Fibroblast of upper back skin (primary cell): ENCODE data around the gene WDR4.
"Not testable (repeated sequence)": the region's sequence is repeated elsewhere in the genome, so short reads cannot be mapped to it uniquely, and the experiment has no call there.

Source experiments
- DNase-seq: peaks from one replicate; pipeline ENCODE4 v3.0.0-alpha.2; 2013

The WDR4 gene

DNA sequence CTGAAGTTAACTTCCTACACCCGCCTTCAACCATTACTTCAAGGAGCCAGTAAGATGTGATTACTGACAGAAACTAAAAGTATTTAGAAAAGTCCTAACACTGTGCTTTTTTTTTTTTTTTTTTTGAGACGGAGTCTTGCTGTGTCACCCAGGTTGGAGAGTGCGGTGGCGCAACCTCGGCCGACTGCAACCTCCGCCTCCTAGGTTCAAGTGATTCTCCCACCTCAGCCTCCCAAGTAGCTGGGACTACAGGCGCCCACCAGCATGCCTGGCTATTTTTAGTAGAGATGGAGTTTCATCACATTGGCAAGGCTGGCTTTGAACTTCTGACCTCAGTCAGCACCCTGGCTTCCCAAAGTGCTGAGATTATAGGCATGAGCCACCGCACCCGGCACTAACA, 3.5 kb downstream of the WDR4 start:
- DNase-seq: not testable (repeated sequence)

DNA sequence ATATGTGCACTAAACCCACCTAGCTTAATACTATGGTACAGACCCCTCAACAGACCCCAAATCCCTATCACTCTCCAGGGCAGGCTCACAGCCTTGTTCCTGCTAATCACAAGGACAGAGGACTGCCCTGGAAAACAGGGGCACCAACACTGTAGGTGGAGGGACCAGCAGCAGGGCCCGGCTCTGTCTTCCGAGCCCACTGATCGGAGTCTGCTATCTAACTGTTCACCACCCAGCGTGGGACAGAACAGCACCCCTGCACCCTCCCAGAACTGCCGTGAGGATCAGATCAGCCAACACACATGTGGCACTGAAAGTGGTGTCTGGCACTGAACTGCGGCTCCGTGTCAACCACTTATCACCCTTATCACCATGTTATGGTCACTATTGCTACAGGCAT, 6.2 kb downstream of the WDR4 start:
- DNase-seq: no peak

DNA sequence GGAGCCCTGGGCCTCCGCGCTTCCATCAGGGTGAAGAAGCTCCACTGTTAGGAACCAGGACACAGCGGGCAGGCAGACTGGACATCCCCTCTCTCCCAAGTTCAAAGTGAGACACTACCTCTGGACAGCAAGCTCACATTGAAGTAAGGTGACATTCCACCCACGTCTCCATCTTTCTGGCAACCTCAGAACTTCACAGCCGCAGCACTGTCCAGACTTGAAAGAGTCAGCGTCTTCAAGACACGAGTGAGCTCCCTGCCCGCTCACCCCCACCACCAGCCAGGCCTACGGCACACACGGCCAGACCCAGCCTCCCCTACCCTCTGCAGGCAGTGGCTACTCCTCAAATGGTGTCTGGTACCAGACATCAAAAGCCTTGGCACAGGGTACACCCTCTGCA, 11.1 kb downstream of the WDR4 start:
- no peak for DNase-seq

GRCh38 chr21:42865776-42866160, 13.6 kb downstream of the WDR4 start:
- DNase-seq: no peak

- DNase-seq: no peak
Measured at GRCh38 chr21:42864815-42865775, 14.2 kb downstream of the WDR4 start.

DNA sequence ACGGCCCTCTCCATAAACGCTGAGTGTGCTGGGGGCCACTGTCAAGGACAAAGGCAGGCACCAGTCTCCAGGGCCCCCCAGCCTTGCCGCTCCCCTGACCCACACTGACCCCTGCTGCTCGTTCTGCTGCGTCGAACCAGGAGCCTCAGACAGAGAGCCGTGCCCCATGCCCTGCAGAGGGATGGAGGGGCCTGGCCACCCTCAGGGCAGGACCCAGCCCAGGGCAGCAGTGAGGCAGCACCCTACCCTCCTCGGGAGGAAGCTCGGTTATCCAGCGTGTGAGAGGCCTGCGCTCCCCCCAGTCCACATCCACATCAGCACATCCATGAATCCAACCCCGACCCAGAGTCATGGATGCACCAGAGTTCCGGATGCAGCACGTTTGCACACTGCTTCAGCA, 15.1 kb downstream of the WDR4 start:
- DNase-seq: no peak

- no peak for DNase-seq
Measured at GRCh38 chr21:42863504-42863870, 15.9 kb downstream of the WDR4 start.

GRCh38 chr21:42862774-42863503, 16.4 kb downstream of the WDR4 start:
- no peak for DNase-seq

DNA sequence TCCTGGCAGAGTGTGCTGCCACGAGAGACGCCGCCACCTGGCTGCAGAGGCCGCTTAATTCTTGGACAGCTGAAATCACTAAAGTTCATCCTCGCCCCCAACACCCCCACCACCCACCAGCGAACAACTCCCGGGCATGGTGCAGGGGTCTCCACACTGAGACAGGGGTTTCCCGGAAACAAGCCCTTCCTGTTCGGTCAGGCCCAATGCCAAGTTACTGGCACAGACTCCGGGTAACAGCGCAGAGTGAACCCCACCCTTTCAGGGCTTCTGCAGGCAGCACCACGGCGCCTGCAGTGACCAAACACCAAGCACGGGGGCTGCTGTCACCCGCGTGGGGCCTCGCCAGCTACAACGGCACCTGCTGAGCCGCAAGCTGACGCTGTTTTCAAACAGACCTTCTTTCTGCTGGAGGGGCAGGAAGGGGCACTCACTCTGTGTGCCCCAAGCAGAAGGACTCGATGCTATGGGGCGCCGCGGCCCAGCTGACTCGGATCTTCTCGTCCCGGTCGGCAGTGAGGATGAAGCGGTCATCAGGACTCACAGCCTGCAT, 17.4 kb downstream of the WDR4 start:
- no peak for DNase-seq

DNA sequence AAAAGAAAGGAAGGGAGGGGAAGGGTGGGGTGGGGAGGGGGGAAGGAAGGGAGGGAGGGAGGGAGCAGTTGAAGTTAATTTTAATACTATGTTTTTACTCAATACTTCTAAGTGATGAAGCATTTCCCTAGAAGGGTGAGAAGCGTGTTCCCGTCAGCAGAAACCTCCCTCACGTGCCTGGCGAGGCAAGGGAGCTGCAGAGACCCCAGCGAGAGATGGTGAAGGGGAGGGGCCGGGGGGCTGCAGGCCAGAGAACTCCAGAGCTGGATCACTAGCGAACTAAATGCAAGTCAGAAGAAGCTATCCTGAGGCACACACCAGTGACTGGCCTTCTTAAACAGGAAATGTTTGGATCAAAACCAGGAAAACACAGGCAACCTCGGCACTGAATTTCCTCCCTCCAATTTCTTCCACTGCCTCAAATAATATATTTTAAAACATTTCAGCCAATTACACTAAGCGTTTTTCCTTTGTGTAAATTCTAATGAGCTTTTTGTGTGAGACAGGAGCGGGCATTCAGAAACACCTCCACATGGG, 18.0 kb downstream of the WDR4 start:
- DNase-seq: no peak

GRCh38 chr21:42860345-42860744, 19.0 kb downstream of the WDR4 start:
- DNase-seq: no peak

DNA sequence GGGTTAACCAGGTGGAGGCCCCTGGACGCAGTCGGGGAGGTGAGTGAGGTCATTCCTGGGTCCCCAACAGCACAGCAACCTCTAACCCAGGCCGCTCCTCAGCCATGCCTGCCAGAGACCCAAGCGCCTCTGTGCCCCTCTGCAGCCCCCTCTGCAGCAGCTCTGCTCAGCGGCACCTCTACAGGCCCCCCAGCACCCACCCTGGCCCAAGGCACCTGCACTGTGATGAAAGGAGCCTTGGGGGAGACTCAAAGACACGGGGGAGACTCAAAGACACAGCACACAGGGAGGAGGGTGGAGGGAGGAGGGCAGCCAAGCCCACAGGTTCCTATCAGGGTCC, 19.5 kb downstream of the WDR4 start:
- no peak for DNase-seq

GRCh38 chr21:42858957-42859890, 20.1 kb downstream of the WDR4 start:
- DNase-seq: no peak

DNA sequence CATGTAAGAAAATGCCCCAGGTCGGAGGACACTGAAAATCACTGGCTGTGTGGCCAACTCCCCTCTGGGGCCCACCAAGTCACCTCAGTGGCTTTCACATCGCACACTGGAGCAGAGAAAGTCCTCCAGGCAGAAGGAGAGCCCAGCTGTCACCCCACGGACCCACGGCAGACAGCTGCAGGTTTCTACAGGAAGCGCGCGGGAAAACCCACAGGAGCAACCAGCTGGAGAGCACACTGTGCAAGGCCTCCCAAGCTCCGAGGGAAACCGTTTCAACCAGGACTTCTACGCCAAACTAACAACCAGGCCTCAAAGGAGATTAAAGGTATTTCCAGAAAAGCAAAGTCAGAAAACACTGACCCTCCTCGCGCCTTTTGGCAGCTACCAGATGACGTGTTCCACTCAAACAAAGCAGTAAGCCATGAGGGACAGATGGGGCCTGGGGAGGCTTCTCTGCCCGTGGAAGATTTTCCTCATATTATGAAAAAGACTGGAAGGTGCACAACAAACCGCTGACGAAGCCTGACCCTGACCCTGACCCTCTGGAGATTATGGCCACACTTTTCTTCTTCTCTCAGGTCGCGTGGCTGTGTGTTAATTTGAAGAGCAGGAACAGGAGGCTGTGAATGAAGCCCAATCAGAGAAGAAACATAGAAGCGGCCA, 21.0 kb downstream of the WDR4 start:
- no peak for DNase-seq

- no peak for DNase-seq
Measured at GRCh38 chr21:42857216-42857615, 22.1 kb downstream of the WDR4 start.

GRCh38 chr21:42855937-42856335, 23.4 kb downstream of the WDR4 start:
- DNase-seq: no peak

DNA sequence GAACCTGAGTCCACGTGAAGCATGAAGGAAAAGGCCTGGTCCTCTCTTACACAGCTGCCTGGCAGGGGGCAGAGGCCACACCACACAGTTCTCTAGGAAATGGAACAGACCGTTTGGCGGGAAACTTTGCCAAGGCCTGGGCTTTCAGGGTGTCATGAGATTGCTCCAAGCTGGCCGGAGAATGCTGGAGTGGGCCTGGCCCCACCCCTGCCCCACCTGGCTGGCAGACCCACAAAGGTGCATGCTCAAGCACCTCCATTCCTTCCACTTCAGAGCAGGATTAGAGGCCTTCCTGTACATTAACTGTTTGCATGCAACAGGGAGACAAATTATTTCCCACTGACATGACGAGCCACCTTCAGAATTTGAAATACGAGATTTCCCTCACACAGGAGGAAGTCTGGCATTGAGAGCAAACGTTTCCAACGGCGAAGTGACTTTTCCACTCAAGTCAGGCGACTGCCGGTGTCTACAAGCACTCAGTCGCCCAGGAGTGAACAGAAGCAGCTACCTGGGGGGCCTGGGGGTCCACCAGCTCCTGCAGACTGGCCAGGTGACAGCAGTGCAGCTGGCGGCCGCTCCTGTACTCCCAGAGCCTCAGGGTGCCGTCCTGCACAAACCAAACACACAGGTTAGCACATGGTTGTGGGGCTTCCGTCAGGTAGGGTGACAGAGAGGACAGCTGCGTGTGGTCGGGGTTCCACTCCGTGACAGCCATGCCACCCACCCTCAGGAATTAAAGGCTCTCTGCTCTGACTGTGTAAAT, 24.0 kb downstream of the WDR4 start:
- DNase-seq: no peak

DNA sequence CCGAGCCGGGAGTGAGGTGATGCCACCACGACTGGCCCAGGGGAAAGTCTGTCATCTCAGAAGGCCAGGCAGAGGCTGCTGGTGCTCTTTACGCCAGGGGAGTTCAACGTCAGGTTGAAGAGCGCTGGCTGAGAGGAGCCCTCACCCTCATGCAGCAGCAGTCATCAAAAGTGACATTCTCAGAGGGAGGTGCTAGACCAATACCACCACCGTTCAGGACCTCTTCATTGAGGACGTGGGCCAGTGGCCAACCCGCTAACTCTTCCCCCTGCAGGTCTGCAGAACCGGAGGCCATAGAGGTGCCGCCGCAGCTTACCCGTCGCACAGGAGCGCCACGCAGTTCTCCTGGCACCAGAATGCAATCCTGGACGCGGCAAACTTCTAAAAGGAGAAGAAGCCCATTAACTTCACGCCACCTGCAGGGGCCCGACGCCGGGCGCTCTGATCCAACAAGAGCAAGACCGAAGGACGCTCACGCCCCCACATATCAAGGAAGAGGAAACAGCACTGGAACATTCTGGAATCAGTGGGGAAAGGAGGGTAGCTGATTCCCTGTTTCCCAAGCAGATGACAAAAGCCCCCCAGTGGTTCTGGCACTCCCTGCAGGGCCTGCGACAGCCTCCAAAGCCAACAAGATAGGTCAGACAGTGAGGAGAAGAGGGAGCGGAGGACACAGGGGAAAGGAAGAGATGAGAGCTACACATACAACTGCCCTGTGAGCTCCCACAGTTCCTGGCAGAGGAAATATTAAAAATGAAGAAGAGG, 24.9 kb downstream of the WDR4 start:
- DNase-seq: no peak

DNA sequence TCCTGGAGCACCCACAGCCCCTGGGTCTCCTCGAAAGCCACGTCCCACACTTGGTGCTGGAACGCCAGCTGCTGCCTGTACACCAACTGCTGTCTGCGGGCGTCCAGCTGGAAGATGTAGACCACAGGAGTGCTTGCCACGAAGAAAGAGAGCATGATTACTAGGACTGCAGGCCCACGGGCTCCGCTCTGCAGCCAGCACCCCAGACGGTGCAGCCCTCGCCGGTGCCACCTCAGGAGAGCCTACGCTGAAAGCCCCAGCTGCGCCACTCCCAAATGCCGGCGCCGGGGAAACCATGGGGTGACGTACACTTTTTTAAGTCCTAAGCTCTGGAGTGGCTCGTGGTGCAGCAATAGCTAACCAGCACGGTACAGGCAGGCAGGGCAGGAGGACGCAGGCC, 25.7 kb downstream of the WDR4 start:
- no peak for DNase-seq

- DNase-seq: no peak
Measured at GRCh38 chr21:42852925-42853570, 26.3 kb downstream of the WDR4 start.
